ENCODE data around the gene SPON1.
"Not testable (repeated sequence)": the region's sequence is repeated elsewhere in the genome, so short reads cannot be mapped to it uniquely, and the experiment has no call there.

The SPON1 gene

DNA sequence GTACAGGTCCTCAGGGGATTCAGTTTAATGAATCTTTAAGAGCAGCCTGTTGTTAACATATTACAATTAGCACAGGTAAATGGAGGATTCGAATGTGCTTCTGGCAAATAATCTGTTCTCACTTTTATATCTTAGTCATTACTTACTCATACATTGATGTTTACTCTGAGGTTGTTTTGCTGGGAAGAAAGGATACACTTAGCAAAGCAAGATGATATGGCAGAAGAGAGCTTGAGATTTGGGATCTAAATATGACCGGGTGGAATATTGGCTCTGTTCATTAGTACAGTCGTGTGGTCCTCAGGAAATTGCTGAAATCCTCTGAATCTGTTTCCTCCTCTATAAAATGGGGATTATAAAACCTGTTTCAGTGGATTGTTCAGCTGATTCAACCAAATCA lies 59.7 kb downstream of the SPON1 start:
- H3K9me3 ChIP-seq (ENCODE audit: control insufficient read depth, low read depth, low read length): no peaks in the 10 kb centered on the region
- H3K27ac ChIP-seq (ENCODE audit: low read length): no peak overlapping the region

DNA sequence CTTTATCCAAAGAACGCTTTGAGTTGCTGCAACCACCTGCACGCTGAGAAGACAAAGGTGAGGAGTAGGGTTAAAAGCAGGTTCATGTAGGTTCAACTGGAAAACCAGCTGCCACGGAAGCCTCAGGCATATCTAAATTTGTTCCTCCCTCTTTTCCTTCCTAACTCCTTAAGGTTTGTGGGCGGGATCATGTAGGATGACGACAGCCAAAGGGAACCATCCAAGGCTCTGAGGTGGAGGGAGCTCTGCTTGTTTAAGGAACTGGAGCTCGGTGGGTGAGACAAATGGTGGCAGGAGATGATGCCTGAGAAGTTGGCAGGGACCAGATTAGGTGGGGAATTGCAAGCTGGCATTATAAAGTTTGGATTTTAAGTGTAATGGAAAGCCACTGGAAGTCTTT lies 60.3 kb downstream of the SPON1 start:
- no peaks in the 10 kb centered on the region for H3K9me3 ChIP-seq (ENCODE audit: control insufficient read depth, low read depth, low read length)
- no peak overlapping the region for H3K4me3 ChIP-seq (ENCODE audit: low read length)
- H3K4me1 ChIP-seq (ENCODE audit: control insufficient read depth, low read depth, low read length): no peaks in the 10 kb centered on the region
- H3K9ac ChIP-seq (ENCODE audit: low read length): no peak overlapping the region
- no peaks in the 10 kb centered on the region for H3K27me3 ChIP-seq (ENCODE audit: control insufficient read depth, insufficient read depth, low read length)
- no peaks in the 10 kb centered on the region for H3K36me3 ChIP-seq (ENCODE audit: control insufficient read depth, low read depth, low read length)
- no peak overlapping the region for H3K27ac ChIP-seq (ENCODE audit: low read length)

More for the DNA sequence above, 59.7 kb downstream of the SPON1 start:
- H3K27me3 ChIP-seq (ENCODE audit: control insufficient read depth, insufficient read depth, low read length): no peaks in the 10 kb centered on the region
- no peak overlapping the region for H3K4me3 ChIP-seq (ENCODE audit: low read length)
- H3K9ac ChIP-seq (ENCODE audit: low read length): no peak overlapping the region
- no peaks in the 10 kb centered on the region for H3K4me1 ChIP-seq (ENCODE audit: control insufficient read depth, low read depth, low read length)
- H3K36me3 ChIP-seq (ENCODE audit: control insufficient read depth, low read depth, low read length): no peaks in the 10 kb centered on the region

DNA sequence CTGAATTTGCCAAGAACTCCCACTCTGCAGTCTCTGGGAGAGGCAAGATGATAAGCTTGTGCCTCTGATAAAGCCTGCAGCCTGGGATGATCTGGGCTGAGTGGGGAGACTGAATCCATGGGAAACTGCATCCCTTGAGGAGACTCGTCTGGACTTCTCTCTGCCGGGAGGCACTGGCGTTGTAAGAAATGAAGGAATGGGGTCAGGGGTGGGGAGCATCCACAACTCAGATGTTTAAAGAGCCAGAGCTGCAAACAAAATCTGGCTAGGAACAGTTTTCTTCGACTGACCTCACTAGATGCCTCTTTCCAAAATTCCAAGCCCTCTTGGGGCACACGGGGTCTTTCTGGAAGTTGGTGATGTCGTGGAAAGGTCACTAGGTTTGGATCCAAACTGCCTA lies 64.4 kb downstream of the SPON1 start:
- Histone ChIP-seq H3K4me1 (ENCODE audit: control insufficient read depth, low read depth, low read length) (no peaks in the 10 kb centered on the region), H3K9ac (ENCODE audit: low read length) (no peak overlapping the region), H3K4me3 (ENCODE audit: low read length) (no peak overlapping the region), H3K27me3 (ENCODE audit: control insufficient read depth, insufficient read depth, low read length) (no peaks in the 10 kb centered on the region), H3K36me3 (ENCODE audit: control insufficient read depth, low read depth, low read length) (no peaks in the 10 kb centered on the region), H3K27ac (ENCODE audit: low read length) (no peak overlapping the region), H3K9me3 (ENCODE audit: control insufficient read depth, low read depth, low read length) (no peaks in the 10 kb centered on the region)

DNA sequence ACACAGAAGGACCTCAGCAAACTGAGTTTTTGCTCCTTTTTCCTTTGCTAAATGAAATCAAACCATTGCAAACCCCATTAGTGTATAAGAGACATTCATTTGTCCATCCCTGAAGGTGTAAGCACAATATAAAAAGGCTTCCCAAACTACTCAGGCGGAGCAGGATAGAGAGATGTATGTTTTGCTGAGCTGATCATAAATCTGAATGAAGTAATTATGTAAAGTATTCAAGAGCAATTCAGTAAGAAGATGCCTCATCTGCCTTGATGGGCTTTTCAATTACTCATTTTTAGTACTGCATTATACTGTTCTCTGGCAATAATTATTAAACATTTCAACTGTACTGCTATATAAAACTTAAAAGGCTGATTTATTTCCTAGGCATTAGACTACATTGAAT lies 65.0 kb downstream of the SPON1 start:
- Histone ChIP-seq H3K27ac (ENCODE audit: low read length) (no peak overlapping the region), H3K4me3 (ENCODE audit: low read length) (no peak overlapping the region), H3K4me1 (ENCODE audit: control insufficient read depth, low read depth, low read length) (no peaks in the 10 kb centered on the region), H3K36me3 (ENCODE audit: control insufficient read depth, low read depth, low read length) (no peaks in the 10 kb centered on the region), H3K27me3 (ENCODE audit: control insufficient read depth, insufficient read depth, low read length) (no peaks in the 10 kb centered on the region), H3K9me3 (ENCODE audit: control insufficient read depth, low read depth, low read length) (no peaks in the 10 kb centered on the region), H3K9ac (ENCODE audit: low read length) (no peak overlapping the region)

GRCh38 chr11:14029440-14029839 lies 66.9 kb downstream of the SPON1 start:
- Histone ChIP-seq H3K4me3 (ENCODE audit: low read length) (no peak overlapping the region), H3K36me3 (ENCODE audit: control insufficient read depth, low read depth, low read length) (no peaks in the 10 kb centered on the region), H3K4me1 (ENCODE audit: control insufficient read depth, low read depth, low read length) (no peaks in the 10 kb centered on the region), H3K9ac (ENCODE audit: low read length) (no peak overlapping the region), H3K9me3 (ENCODE audit: control insufficient read depth, low read depth, low read length) (no peaks in the 10 kb centered on the region), H3K27ac (ENCODE audit: low read length) (no peak overlapping the region), H3K27me3 (ENCODE audit: control insufficient read depth, insufficient read depth, low read length) (no peaks in the 10 kb centered on the region)

DNA sequence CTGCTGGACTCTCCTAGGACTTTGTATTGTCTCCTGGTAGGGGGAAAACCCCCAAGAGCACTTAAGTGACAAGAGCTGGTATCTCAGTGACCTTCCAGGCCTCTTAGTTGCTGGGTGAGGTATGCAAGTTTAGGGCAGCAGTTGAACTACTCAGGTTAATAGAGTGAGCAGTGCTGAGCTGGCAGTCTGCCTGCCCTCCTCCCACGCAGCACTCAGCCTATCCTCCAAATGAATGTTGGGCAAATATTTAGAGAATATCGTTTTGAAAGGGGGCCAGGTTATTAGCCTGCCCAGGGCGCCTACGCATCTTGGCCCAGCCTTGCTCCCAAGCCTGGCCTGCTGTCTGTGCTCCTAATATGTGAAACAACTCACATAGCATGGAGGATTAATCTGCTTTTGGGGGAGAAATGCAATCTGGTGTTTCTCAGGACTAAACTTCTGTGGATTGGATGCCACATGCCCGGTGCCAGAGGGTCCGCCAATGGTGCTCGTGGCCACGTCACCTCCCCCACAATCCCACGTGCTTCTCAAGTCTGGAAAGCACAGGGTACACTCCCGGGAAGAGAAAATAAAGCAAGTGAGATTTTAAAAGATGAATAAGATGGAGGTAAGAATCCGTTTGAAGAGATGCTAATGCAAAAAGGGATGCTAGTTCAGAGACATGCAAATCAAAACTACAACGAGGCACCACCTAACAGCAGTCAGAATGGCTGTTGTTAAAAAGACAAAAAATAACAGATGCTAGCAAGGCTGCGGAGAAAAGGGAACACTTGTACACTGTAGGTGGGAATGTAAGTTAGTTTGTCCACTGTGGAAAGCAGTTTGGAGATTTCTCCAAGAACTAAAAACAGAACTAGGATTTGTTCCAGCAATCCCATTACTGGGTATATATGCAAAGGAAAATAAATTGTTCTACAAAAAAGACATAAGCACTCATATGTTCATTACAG lies 67.7 kb downstream of the SPON1 start:
- H3K4me3 ChIP-seq (ENCODE audit: low read length): no peak overlapping the region
- H3K27me3 ChIP-seq (ENCODE audit: control insufficient read depth, insufficient read depth, low read length): no peaks in the 10 kb centered on the region
- no peaks in the 10 kb centered on the region for H3K9me3 ChIP-seq (ENCODE audit: control insufficient read depth, low read depth, low read length)
- H3K36me3 ChIP-seq (ENCODE audit: control insufficient read depth, low read depth, low read length): no peaks in the 10 kb centered on the region
- H3K27ac ChIP-seq (ENCODE audit: low read length): no peak overlapping the region
- no peaks in the 10 kb centered on the region for H3K4me1 ChIP-seq (ENCODE audit: control insufficient read depth, low read depth, low read length)
- no peak overlapping the region for H3K9ac ChIP-seq (ENCODE audit: low read length)

DNA sequence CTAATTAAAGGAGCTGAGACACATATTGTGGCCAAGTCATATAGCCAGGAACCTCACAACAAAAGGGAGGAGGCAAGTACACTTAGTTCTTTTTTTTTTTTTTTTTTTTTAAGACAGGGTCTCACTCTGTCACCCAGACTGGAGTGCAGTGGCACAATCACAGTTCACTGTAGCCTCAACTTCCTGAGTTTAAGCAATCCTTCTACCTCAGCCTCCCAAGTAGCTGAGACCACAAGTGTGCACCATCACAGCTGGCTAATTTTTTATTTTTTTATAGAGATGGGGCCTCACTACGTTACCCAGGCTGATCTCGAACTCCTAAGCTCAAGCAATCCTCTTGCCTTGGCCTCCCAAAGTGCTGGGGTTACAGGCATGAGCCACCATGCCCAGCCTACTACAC lies 73.0 kb downstream of the SPON1 start:
- not testable (repeated sequence) for H3K9me3 ChIP-seq (ENCODE audit: control insufficient read depth, low read depth, low read length); H3K27me3 ChIP-seq (ENCODE audit: control insufficient read depth, insufficient read depth, low read length); H3K36me3 ChIP-seq (ENCODE audit: control insufficient read depth, low read depth, low read length); H3K9ac ChIP-seq (ENCODE audit: low read length); H3K27ac ChIP-seq (ENCODE audit: low read length); H3K4me1 ChIP-seq (ENCODE audit: control insufficient read depth, low read depth, low read length); H3K4me3 ChIP-seq (ENCODE audit: low read length)

GRCh38 chr11:14036469-14036868 lies 73.9 kb downstream of the SPON1 start:
- Histone ChIP-seq H3K27ac (ENCODE audit: low read length) (no peak overlapping the region), H3K4me3 (ENCODE audit: low read length) (no peak overlapping the region), H3K9me3 (ENCODE audit: control insufficient read depth, low read depth, low read length) (no peaks in the 10 kb centered on the region), H3K27me3 (ENCODE audit: control insufficient read depth, insufficient read depth, low read length) (no peaks in the 10 kb centered on the region), H3K4me1 (ENCODE audit: control insufficient read depth, low read depth, low read length) (no peaks in the 10 kb centered on the region), H3K36me3 (ENCODE audit: control insufficient read depth, low read depth, low read length) (no peaks in the 10 kb centered on the region), H3K9ac (ENCODE audit: low read length) (no peak overlapping the region)

DNA sequence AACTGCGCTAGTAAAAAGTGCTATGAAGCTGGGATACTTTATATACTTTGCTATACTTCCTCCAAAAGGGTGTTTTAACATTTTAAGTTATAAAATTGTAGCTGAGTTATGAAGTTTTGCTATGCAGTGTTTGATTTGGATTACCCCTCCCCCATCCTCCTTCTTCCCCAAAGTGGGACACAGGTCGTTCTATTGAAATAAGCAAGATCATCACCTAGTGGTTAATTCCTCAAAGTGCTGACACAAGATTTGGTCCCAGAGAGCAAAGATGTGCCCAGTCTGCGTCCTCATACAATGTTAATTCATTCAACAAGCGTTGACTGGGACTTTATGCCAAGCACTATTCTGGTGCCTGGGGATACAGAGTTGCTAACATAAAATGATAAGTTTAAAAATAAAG lies 78.5 kb downstream of the SPON1 start:
- Histone ChIP-seq H3K36me3 (ENCODE audit: control insufficient read depth, low read depth, low read length) (no peaks in the 10 kb centered on the region), H3K4me3 (ENCODE audit: low read length) (no peak overlapping the region), H3K9me3 (ENCODE audit: control insufficient read depth, low read depth, low read length) (no peaks in the 10 kb centered on the region), H3K27me3 (ENCODE audit: control insufficient read depth, insufficient read depth, low read length) (no peaks in the 10 kb centered on the region), H3K4me1 (ENCODE audit: control insufficient read depth, low read depth, low read length) (no peaks in the 10 kb centered on the region), H3K9ac (ENCODE audit: low read length) (no peak overlapping the region), H3K27ac (ENCODE audit: low read length) (no peak overlapping the region)

- Histone ChIP-seq H3K36me3 (ENCODE audit: control insufficient read depth, low read depth, low read length) (no peaks in the 10 kb centered on the region), H3K27me3 (ENCODE audit: control insufficient read depth, insufficient read depth, low read length) (no peaks in the 10 kb centered on the region), H3K4me3 (ENCODE audit: low read length) (no peak overlapping the region), H3K9me3 (ENCODE audit: control insufficient read depth, low read depth, low read length) (no peaks in the 10 kb centered on the region), H3K9ac (ENCODE audit: low read length) (no peak overlapping the region), H3K4me1 (ENCODE audit: control insufficient read depth, low read depth, low read length) (no peaks in the 10 kb centered on the region), H3K27ac (ENCODE audit: low read length) (no peak overlapping the region)
These were observed 79.0 kb downstream of the SPON1 start for GRCh38 chr11:14041565-14041964.

- Histone ChIP-seq H3K36me3 (ENCODE audit: control insufficient read depth, low read depth, low read length) (no peaks in the 10 kb centered on the region), H3K27me3 (ENCODE audit: control insufficient read depth, insufficient read depth, low read length) (no peaks in the 10 kb centered on the region), H3K9me3 (ENCODE audit: control insufficient read depth, low read depth, low read length) (no peaks in the 10 kb centered on the region), H3K4me3 (ENCODE audit: low read length) (no peak overlapping the region), H3K27ac (ENCODE audit: low read length) (no peak overlapping the region), H3K9ac (ENCODE audit: low read length) (no peak overlapping the region), H3K4me1 (ENCODE audit: control insufficient read depth, low read depth, low read length) (no peaks in the 10 kb centered on the region)
These were observed 80.4 kb downstream of the SPON1 start for GRCh38 chr11:14042686-14043465.
